Neural progenitor cell (in vitro differentiated cells): ENCODE results near the gene SGCD. TPM values are rescaled to one million over a fixed set of nuclear protein-coding genes. Genes with fewer than 3 reads are reported as not detected.
"Not testable (repeated sequence)": the region's sequence is repeated elsewhere in the genome, so short reads cannot be mapped to it uniquely, and the experiment has no call there.

Source experiments
- DNase-seq: peaks from one replicate; pipeline ENCODE4 v3.0.0-alpha.2; 2016; ENCODE audit warnings: low spot score
- H2AFZ ChIP-seq: fragments of 200-600 bp; sonication (generic); replicated peaks from 2 replicates; pipeline ENCODE4 v1.6.1; 2016; ENCODE audit warnings: antibody characterized with exemption
- H3F3A ChIP-seq: fragments of 200-600 bp; sonication (generic); 2 replicates; pipeline ENCODE4 v1.6.1; 2016; ENCODE audit warnings: antibody characterized with exemption, low read depth
- H3K27ac ChIP-seq: fragments of 200-600 bp; sonication (generic); 2 replicates; pipeline ENCODE4 v1.5.1; 2016; ENCODE audit warnings: mild to moderate bottlenecking
- H3K27me3 ChIP-seq: fragments of 200-600 bp; sonication (generic); 2 replicates; pipeline ENCODE4 v1.6.1; 2016; ENCODE audit warnings: mild to moderate bottlenecking, moderate library complexity
- H3K36me3 ChIP-seq: fragments of 200-600 bp; sonication (generic); 2 replicates; pipeline ENCODE4 v1.5.1; 2016
- H3K4me1 ChIP-seq: fragments of 200-600 bp; sonication (generic); 2 replicates; pipeline ENCODE4 v1.6.1; 2016; ENCODE audit warnings: mixed run types
- H3K4me2 ChIP-seq: fragments of 200-600 bp; sonication (generic); 2 replicates; pipeline ENCODE4 v1.6.1; 2016
- H3K4me3 ChIP-seq: fragments of 200-600 bp; sonication (generic); 2 replicates; pipeline ENCODE4 v1.5.1; 2016
- H3K79me2 ChIP-seq: fragments of 200-600 bp; sonication (generic); 2 replicates; pipeline ENCODE4 v1.6.1; 2016; ENCODE audit warnings: low read depth
- H3K9ac ChIP-seq: fragments of 200-600 bp; sonication (generic); 2 replicates; pipeline ENCODE4 v1.6.1; 2016
- H3K9me3 ChIP-seq: fragments of 200-600 bp; sonication (generic); 2 replicates; pipeline ENCODE4 v1.5.1; 2016; ENCODE audit warnings: low read depth
- H4K20me1 ChIP-seq: fragments of 200-600 bp; sonication (generic); 2 replicates; pipeline ENCODE4 v1.6.1; 2016; ENCODE audit warnings: low read depth
- H3K27ac Mint-ChIP-seq: 3 replicates; pipeline ENCODE4 v1.8.0; 2021; ENCODE audit warnings: mixed read lengths
- H3K27me3 Mint-ChIP-seq: 2 replicates; pipeline ENCODE4 v1.8.0; 2022; ENCODE audit warnings: low read depth, mild to moderate bottlenecking, inconsistent platforms, moderate library complexity, mixed read lengths; ENCODE audit not compliant: insufficient read depth
- H3K36me3 Mint-ChIP-seq: 3 replicates; pipeline ENCODE4 v1.8.0; 2021; ENCODE audit warnings: mixed read lengths
- H3K4me1 Mint-ChIP-seq: 3 replicates; pipeline ENCODE4 v1.8.0; 2021; ENCODE audit warnings: mixed read lengths
- H3K4me3 Mint-ChIP-seq: 3 replicates; pipeline ENCODE4 v1.8.0; 2021; ENCODE audit warnings: mild to moderate bottlenecking, moderate library complexity, mixed read lengths
- H3K9me3 Mint-ChIP-seq: 3 replicates; pipeline ENCODE4 v1.8.0; 2020; ENCODE audit warnings: mixed read lengths
- EZH2 ChIP-seq: fragments of 200-600 bp; sonication (generic); IDR thresholded peaks from 2 replicates; pipeline ENCODE4 v1.6.1; 2017; ENCODE audit warnings: antibody characterized with exemption, mild to moderate bottlenecking, moderate library complexity
- EZH2phosphoT487 ChIP-seq: fragments of 200-600 bp; sonication (generic); IDR thresholded peaks from 2 replicates; pipeline ENCODE4 v1.6.1; 2017; ENCODE audit warnings: antibody characterized with exemption
- total RNA-seq: library from RNA; depleted of rRNA; stranded (reverse); fragments of >200 nt; gene quantifications from 2 replicates; pipeline ENCODE4 v1.2.3, GENCODE V29; 2015; ENCODE audit warnings: low replicate concordance
- TF ChIP-seq, protein P1 (sequence below): fragments of 200-600 bp; sonication (generic); IDR thresholded peaks from 2 replicates; pipeline ENCODE4 v1.5.1; 2017; ENCODE audit warnings: antibody characterized with exemption, mild to moderate bottlenecking

SGCD gene
- total RNA-seq, 1 donor from 2014 or later = not detected

DNA sequence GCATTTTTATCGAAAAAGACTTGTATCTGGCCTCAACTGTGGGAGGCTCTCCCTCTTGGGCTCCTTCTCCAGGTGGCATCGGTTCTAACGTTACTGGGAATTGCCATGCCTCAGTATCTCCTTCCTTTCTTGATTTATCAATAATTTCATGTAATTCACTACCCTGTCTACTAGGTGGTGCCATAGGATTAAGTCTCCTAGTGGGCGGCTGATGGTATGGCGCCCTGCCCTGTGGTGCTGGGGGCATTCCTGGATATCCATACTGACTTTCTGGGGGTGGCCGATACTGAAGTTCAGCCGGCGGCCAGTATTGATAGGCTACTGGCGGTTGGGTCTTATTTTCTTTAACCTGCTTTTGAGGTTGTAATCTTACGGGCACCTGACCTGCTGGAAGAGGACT, 337.9 kb downstream of the SGCD start:
- not testable (repeated sequence) for H3K27ac Mint-ChIP-seq

DNA sequence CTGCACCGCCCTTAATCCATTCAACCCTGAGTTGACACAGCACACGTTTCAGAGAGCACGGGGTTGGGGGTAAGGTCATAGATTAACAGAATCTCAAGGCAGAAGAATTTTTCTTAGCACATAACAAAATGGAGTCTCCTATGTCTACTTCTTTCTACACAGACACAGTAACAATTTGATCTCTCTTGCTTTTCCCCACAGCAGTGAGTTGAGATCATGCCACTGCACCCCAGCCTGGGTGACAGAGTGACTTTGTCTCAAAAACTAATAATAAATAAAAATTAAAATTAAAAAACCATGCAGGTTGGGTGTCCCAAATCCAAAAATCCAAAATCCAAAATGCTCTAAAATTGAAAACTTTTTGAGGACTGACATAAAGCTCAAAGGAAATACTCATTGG, 339.7 kb downstream of the SGCD start:
- not testable (repeated sequence) for H3K36me3 Mint-ChIP-seq, H3K36me3 ChIP-seq
- peaks cover 23% of the 10 kb centered on the region for H3K4me1 ChIP-seq

More for the DNA sequence above, 337.9 kb downstream of the SGCD start:
- H3K4me1 Mint-ChIP-seq, H3K27ac ChIP-seq, H3K79me2 ChIP-seq, H3K27me3 ChIP-seq, H2AFZ ChIP-seq, H3K27me3 Mint-ChIP-seq, H3K4me3 Mint-ChIP-seq, H3K4me2 ChIP-seq, H3K36me3 Mint-ChIP-seq, H3K9me3 ChIP-seq, H3K9me3 Mint-ChIP-seq, H3F3A ChIP-seq, H4K20me1 ChIP-seq, DNase-seq, H3K4me3 ChIP-seq, H3K9ac ChIP-seq, H3K4me1 ChIP-seq, H3K36me3 ChIP-seq: not testable (repeated sequence)
- TF ChIP-seq, protein P1, sequence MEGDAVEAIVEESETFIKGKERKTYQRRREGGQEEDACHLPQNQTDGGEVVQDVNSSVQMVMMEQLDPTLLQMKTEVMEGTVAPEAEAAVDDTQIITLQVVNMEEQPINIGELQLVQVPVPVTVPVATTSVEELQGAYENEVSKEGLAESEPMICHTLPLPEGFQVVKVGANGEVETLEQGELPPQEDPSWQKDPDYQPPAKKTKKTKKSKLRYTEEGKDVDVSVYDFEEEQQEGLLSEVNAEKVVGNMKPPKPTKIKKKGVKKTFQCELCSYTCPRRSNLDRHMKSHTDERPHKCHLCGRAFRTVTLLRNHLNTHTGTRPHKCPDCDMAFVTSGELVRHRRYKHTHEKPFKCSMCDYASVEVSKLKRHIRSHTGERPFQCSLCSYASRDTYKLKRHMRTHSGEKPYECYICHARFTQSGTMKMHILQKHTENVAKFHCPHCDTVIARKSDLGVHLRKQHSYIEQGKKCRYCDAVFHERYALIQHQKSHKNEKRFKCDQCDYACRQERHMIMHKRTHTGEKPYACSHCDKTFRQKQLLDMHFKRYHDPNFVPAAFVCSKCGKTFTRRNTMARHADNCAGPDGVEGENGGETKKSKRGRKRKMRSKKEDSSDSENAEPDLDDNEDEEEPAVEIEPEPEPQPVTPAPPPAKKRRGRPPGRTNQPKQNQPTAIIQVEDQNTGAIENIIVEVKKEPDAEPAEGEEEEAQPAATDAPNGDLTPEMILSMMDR = peak; percentile 34

GRCh38 chr5:156667616-156668015, 340.7 kb downstream of the SGCD start:
- Histone ChIP-seq H4K20me1 (no peaks in the 10 kb centered on the region), H3K79me2 (no peaks in the 10 kb centered on the region), H3K4me2 (no peak overlapping the region), H3K36me3 (no peaks in the 10 kb centered on the region), H3K9ac (no peak overlapping the region), H3K4me3 (no peak overlapping the region), H3K27me3 (no peaks in the 10 kb centered on the region), H2AFZ (no peak overlapping the region), H3K4me1 (peaks cover 27% of the 10 kb centered on the region), H3K27ac (no peak overlapping the region), H3F3A (peaks cover 7% of the 10 kb centered on the region), H3K9me3 (no peaks in the 10 kb centered on the region)
- Mint-ChIP-seq H3K36me3 (no peaks in the 10 kb centered on the region), H3K27me3 (no peaks in the 10 kb centered on the region), H3K9me3 (no peaks in the 10 kb centered on the region), H3K27ac (no peak overlapping the region), H3K4me3 (no peak overlapping the region), H3K4me1 (peaks cover 8% of the 10 kb centered on the region)
- no peak for DNase-seq
- TF ChIP-seq EZH2phosphoT487 = no peak
- TF ChIP-seq, protein P1 = no peak

More for the DNA sequence above, 339.7 kb downstream of the SGCD start:
- not testable (repeated sequence) for H3K9me3 ChIP-seq, H3K9ac ChIP-seq, H3K4me1 Mint-ChIP-seq, H4K20me1 ChIP-seq, H3K79me2 ChIP-seq, H2AFZ ChIP-seq, H3K4me3 Mint-ChIP-seq, H3K27me3 ChIP-seq, H3K4me2 ChIP-seq, H3F3A ChIP-seq, H3K27ac ChIP-seq, H3K27me3 Mint-ChIP-seq, H3K27ac Mint-ChIP-seq, DNase-seq, H3K4me3 ChIP-seq, H3K9me3 Mint-ChIP-seq

DNA sequence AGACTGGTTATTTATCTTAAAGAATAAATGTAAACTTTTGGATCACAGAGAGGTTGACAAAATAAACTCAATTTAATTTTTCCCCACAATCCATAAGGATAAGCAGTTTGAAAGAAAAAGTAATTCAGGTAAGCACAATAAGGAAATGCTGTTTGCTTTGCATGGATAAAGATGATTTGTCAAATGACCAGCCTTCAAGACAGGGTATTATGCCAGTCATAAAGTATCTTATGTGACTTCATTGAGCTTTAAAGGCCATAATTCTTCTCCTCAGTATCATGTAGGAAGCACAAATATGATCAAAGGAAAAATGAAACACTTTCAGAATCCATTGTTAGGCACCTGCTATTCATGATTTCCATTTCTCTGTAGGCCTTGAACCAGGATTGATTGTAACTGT, 342.5 kb downstream of the SGCD start:
- H3K4me1 ChIP-seq = peaks cover 32% of the 10 kb centered on the region
- H4K20me1 ChIP-seq = no peaks in the 10 kb centered on the region
- Mint-ChIP-seq H3K9me3 (no peaks in the 10 kb centered on the region), H3K27me3 (peaks cover 3% of the 10 kb centered on the region), H3K36me3 (no peaks in the 10 kb centered on the region), H3K4me3 (no peak overlapping the region), H3K27ac (no peak overlapping the region), H3K4me1 (peaks cover 26% of the 10 kb centered on the region)
- H3K27ac ChIP-seq = no peak overlapping the region
- H3K79me2 ChIP-seq = no peaks in the 10 kb centered on the region
- no peaks in the 10 kb centered on the region for H3K27me3 ChIP-seq
- H3K4me2 ChIP-seq = no peak overlapping the region
- no peak overlapping the region for H3K9ac ChIP-seq
- peaks cover 7% of the 10 kb centered on the region for H3F3A ChIP-seq
- no peak overlapping the region for H3K4me3 ChIP-seq
- TF ChIP-seq, protein P1 = no peak
- TF ChIP-seq EZH2 (no peak), EZH2phosphoT487 (no peak)
- no peak overlapping the region for H2AFZ ChIP-seq
- H3K9me3 ChIP-seq = no peaks in the 10 kb centered on the region
- no peak for DNase-seq
- no peaks in the 10 kb centered on the region for H3K36me3 ChIP-seq
